ENCODE data around the gene TTLL10. TPM values are rescaled to one million over a fixed set of nuclear protein-coding genes. Genes with fewer than 3 reads are reported as not detected.

The TTLL10 gene
- total RNA-seq, 3 donors from 2014 or later: not detected

GRCh38 chr1:1204998-1205768, 31.5 kb downstream of the TTLL10 start:
- Mint-ChIP-seq H3K9me3 (no peaks in the 10 kb centered on the region), H3K36me3 (ENCODE audit: insufficient read depth) (no peaks in the 10 kb centered on the region), H3K27me3 (ENCODE audit: low read depth) (no peaks in the 10 kb centered on the region), H3K4me1 (ENCODE audit: low read depth) (peaks cover 23% of the 10 kb centered on the region), H3K4me3 (peak overlapping the region; percentile 80)
- DNase-seq (peak; percentile 6), ATAC-seq (no peak)

- DNase-seq (no peak), ATAC-seq (no peak)
- Mint-ChIP-seq H3K27me3 (ENCODE audit: low read depth) (no peaks in the 10 kb centered on the region), H3K4me1 (ENCODE audit: low read depth) (peaks cover 21% of the 10 kb centered on the region), H3K4me3 (peak overlapping the region; percentile 80), H3K9me3 (no peaks in the 10 kb centered on the region), H3K36me3 (ENCODE audit: insufficient read depth) (no peaks in the 10 kb centered on the region)
Observed at GRCh38 chr1:1205769-1206375, 32.2 kb downstream of the TTLL10 start.

- DNase-seq (peak; percentile 61), ATAC-seq (peak; percentile 5 to 13)
- Mint-ChIP-seq H3K36me3 (ENCODE audit: insufficient read depth) (no peaks in the 10 kb centered on the region), H3K4me1 (ENCODE audit: low read depth) (peaks cover 24% of the 10 kb centered on the region), H3K4me3 (peak within 1 kb of the TSS; percentile 80), H3K27me3 (ENCODE audit: low read depth) (no peaks in the 10 kb centered on the region), H3K9me3 (no peaks in the 10 kb centered on the region)
Observed at GRCh38 chr1:1206376-1206965, 32.8 kb downstream of the TTLL10 start, which contains the start of gene TNFRSF18. TSS of gene TNFRSF18 (minus strand) at chr1:1206592. CDS start at chr1:1206571, 21 bp downstream.

GRCh38 chr1:1206966-1207531, 33.4 kb downstream of the TTLL10 start:
- Mint-ChIP-seq H3K36me3 (ENCODE audit: insufficient read depth) (no peaks in the 10 kb centered on the region), H3K4me1 (ENCODE audit: low read depth) (peaks cover 25% of the 10 kb centered on the region)

GRCh38 chr1:1207571-1207892, 33.9 kb downstream of the TTLL10 start:
- Mint-ChIP-seq H3K36me3 (ENCODE audit: insufficient read depth) (no peaks in the 10 kb centered on the region), H3K27me3 (ENCODE audit: low read depth) (no peaks in the 10 kb centered on the region), H3K4me3 (peak overlapping the region; percentile 84), H3K4me1 (ENCODE audit: low read depth) (peaks cover 27% of the 10 kb centered on the region), H3K9me3 (no peaks in the 10 kb centered on the region)
- ATAC-seq: no peak
- DNase-seq: no peak

More at GRCh38 chr1:1206966-1207531, 33.4 kb downstream of the TTLL10 start:
- peak overlapping the region; percentile 80 for H3K4me3 Mint-ChIP-seq
- H3K9me3 Mint-ChIP-seq: no peaks in the 10 kb centered on the region
- H3K27me3 Mint-ChIP-seq (ENCODE audit: low read depth): no peaks in the 10 kb centered on the region
- ATAC-seq (no peak), DNase-seq (no peak)

- H3K27me3 Mint-ChIP-seq (ENCODE audit: low read depth): no peaks in the 10 kb centered on the region
- no peaks in the 10 kb centered on the region for H3K9me3 Mint-ChIP-seq
- H3K36me3 Mint-ChIP-seq (ENCODE audit: insufficient read depth): no peaks in the 10 kb centered on the region
- DNase-seq (peak; percentile 57), ATAC-seq (no peak)
- H3K4me3 Mint-ChIP-seq: peak overlapping the region; percentile 84
- peaks cover 27% of the 10 kb centered on the region for H3K4me1 Mint-ChIP-seq (ENCODE audit: low read depth)
Observed at GRCh38 chr1:1208713-1209433, 35.2 kb downstream of the TTLL10 start.

GRCh38 chr1:1210726-1211540, 37.3 kb downstream of the TTLL10 start:
- DNase-seq (peak; percentile 8), ATAC-seq (no peak)
- no peaks in the 10 kb centered on the region for H3K27me3 Mint-ChIP-seq (ENCODE audit: low read depth)
- H3K9me3 Mint-ChIP-seq: no peaks in the 10 kb centered on the region
- H3K4me1 Mint-ChIP-seq (ENCODE audit: low read depth): peaks cover 43% of the 10 kb centered on the region
- H3K36me3 Mint-ChIP-seq (ENCODE audit: insufficient read depth): no peaks in the 10 kb centered on the region
- H3K4me3 Mint-ChIP-seq: peak overlapping the region; percentile 63

- H3K4me1 Mint-ChIP-seq (ENCODE audit: low read depth): peaks cover 47% of the 10 kb centered on the region
Observed at GRCh38 chr1:1211541-1212441, 38.1 kb downstream of the TTLL10 start.

GRCh38 chr1:1212780-1213344, 39.2 kb downstream of the TTLL10 start:
- peaks cover 47% of the 10 kb centered on the region for H3K4me1 Mint-ChIP-seq (ENCODE audit: low read depth)
- H3K9me3 Mint-ChIP-seq: no peaks in the 10 kb centered on the region
- H3K36me3 Mint-ChIP-seq (ENCODE audit: insufficient read depth): peaks cover 11% of the 10 kb centered on the region
- H3K27me3 Mint-ChIP-seq (ENCODE audit: low read depth): no peaks in the 10 kb centered on the region
- ATAC-seq: peak; percentile 4 to 8
- peak overlapping the region; percentile 80 for H3K4me3 Mint-ChIP-seq
- peak; percentile 36 for DNase-seq

More at GRCh38 chr1:1211541-1212441, 38.1 kb downstream of the TTLL10 start:
- no peaks in the 10 kb centered on the region for H3K27me3 Mint-ChIP-seq (ENCODE audit: low read depth)
- DNase-seq (peak; percentile 8), ATAC-seq (no peak)
- H3K36me3 Mint-ChIP-seq (ENCODE audit: insufficient read depth): peaks cover 4% of the 10 kb centered on the region
- H3K9me3 Mint-ChIP-seq: no peaks in the 10 kb centered on the region
- H3K4me3 Mint-ChIP-seq: peak overlapping the region; percentile 78

GRCh38 chr1:1213345-1214265, 39.9 kb downstream of the TTLL10 start, which contains the start of gene TNFRSF4:
TSS of gene TNFRSF4 (minus strand) at chr1:1214153. CDS start at chr1:1214127, 26 bp downstream.
- DNase-seq (peak; percentile 63), ATAC-seq (peak; percentile 36 to 55)
- Mint-ChIP-seq H3K27me3 (ENCODE audit: low read depth) (no peaks in the 10 kb centered on the region), H3K36me3 (ENCODE audit: insufficient read depth) (peaks cover 17% of the 10 kb centered on the region), H3K4me3 (peak within 1 kb of the TSS; percentile 80), H3K9me3 (no peaks in the 10 kb centered on the region), H3K4me1 (ENCODE audit: low read depth) (peaks cover 45% of the 10 kb centered on the region)

GRCh38 chr1:1215080-1215676, 41.5 kb downstream of the TTLL10 start:
- Mint-ChIP-seq H3K4me3 (peak overlapping the region; percentile 78), H3K36me3 (ENCODE audit: insufficient read depth) (peaks cover 20% of the 10 kb centered on the region), H3K27me3 (ENCODE audit: low read depth) (no peaks in the 10 kb centered on the region), H3K9me3 (no peaks in the 10 kb centered on the region), H3K4me1 (ENCODE audit: low read depth) (peaks cover 49% of the 10 kb centered on the region)
- no peak for ATAC-seq
- no peak for DNase-seq
